Heart right ventricle (tissue), 16 donors: Measurements from ENCODE around the gene PCDHGA11. TPM values are rescaled to one million over a fixed set of nuclear protein-coding genes. Genes with fewer than 3 reads are reported as not detected.
"Not testable (repeated sequence)": the region's sequence is repeated elsewhere in the genome, so short reads cannot be mapped to it uniquely, and the experiment has no call there.

ENCODE experiments used
- ATAC-seq, 8 donors: fragments of 200-7000 bp; cut with Tn5 transposase; one replicate each; pipeline ENCODE4 v1.9.1; 2020; ENCODE audit warnings: mild to moderate bottlenecking in 8 of 8, moderate library complexity in 8 of 8, moderate number of reproducible peaks in 1 of 8
- DNase-seq, 2 donors: peaks; one replicate each; pipeline ENCODE4 v3.0.0-alpha.2; 2020
- H3K27ac ChIP-seq, 10 donors: fragments of 200-600 bp; sonication (generic) in 2 of 10; one replicate each; pipeline versions ENCODE4 v1.5.0 to v1.8.0; 2020 to 2022; ENCODE audit warnings: mild to moderate bottlenecking in 3 of 10
- H3K27me3 ChIP-seq, 7 donors: fragments of 200-600 bp; one replicate each; pipeline ENCODE4 v1.8.0; 2021 to 2022; ENCODE audit warnings: mild to moderate bottlenecking in 2 of 7
- H3K36me3 ChIP-seq, 9 donors: fragments of 200-600 bp; sonication (generic) in 1 of 9; one replicate each; pipeline versions ENCODE4 v1.5.0 to v1.8.0; 2020 to 2022; ENCODE audit warnings: mild to moderate bottlenecking in 2 of 9
- H3K4me1 ChIP-seq, 9 donors: fragments of 200-600 bp; sonication (generic) in 1 of 9; one replicate each; pipeline versions ENCODE4 v1.5.0 to v1.8.0; 2020 to 2022; ENCODE audit warnings: mild to moderate bottlenecking in 4 of 9
- H3K4me3 ChIP-seq, 10 donors: fragments of 200-600 bp; sonication (generic) in 2 of 10; one replicate each; pipeline versions ENCODE4 v1.5.0 to v1.8.0; 2020 to 2022; ENCODE audit warnings: mild to moderate bottlenecking in 7 of 10, moderate library complexity in 2 of 10
- H3K9me3 ChIP-seq, 11 donors: fragments of 200-600 bp in 10 of 11; sonication (generic) in 2 of 11; one replicate each; pipeline versions ENCODE4 v1.5.0 to v1.8.0; 2013 to 2022; ENCODE audit warnings: mild to moderate bottlenecking in 2 of 11, control low read depth in 1 of 11, moderate library complexity in 1 of 11
- WGBS, 2 donors: extraction: QIAGEN DNeasy Blood & Tissue Kit; methylation state at CpG; one replicate each; pipeline ENCODE4 v1.1.7; 2013; ENCODE audit warnings: inconsistent platforms in 1 of 2; 5-methylcytosine and 5-hydroxymethylcytosine counted together
- intact Hi-C, 10 donors: fragments of 100-400 bp; cut with DNase I; formaldehyde crosslinking; loops; one replicate each; pipeline versions ENCODE4 v1.11.1 to v1.14.2; 2022
- polyA plus RNA-seq, 2 donors: library from polyadenylated mRNA; stranded (reverse); fragments of 200-250 nt; gene quantifications; one replicate each; pipeline ENCODE4 v1.2.3, GENCODE V29; 2013
- total RNA-seq, 10 donors: library from RNA; stranded (reverse); fragmentation: NEBNext Ultra II Directional in 3 of 10; extraction: Animal tissue kit (Norgen Biotek cat#: 25700) in 3 of 10; gene quantifications; one replicate each; pipeline versions ENCODE4 v1.2.1 to v1.2.4, GENCODE V29; 2021 to 2023
- TF ChIP-seq, protein P1 (sequence below), 9 donors: fragments of 200-600 bp; sonication (generic) in 2 of 9; IDR thresholded peaks; one replicate each; pipeline versions ENCODE4 v1.5.0 to v1.8.0; 2021 to 2022; ENCODE audit warnings: antibody characterized with exemption in 9 of 9, mild to moderate bottlenecking in 5 of 9, moderate library complexity in 1 of 9
- donor health status: Arrhythmogenic right ventricular cardiomyopathy.
- donor health status: ischemic (EF 13 %, LVEDD 7.1; RV severe dilation, severe dysfunction).
- donor health status: healthy with polysubstance abuse.
- donor health status: DM: no; HTN: yes; CAD: no.
- donor health status: DM: no; HTN: no; CAD: no.
- donor health status: ischemic (EF 25% LVEDD 6.9; RV normal size, moderate dysfunction).
- donor health status: ischemic (EF 25% LVEDD 5.7; RV mildly dilated, moderate dysfunction).
- donor health status: healthy.
- donor health status: DM: yes; HTN: yes; CAD: no.
- donor health status: Ischemic cardiomyopathy.
- donor health status: ischemic (EF 35%, LVEDD 5.7; RV mildly dilated, moderate dysfunction).
- donor health status: nonischemic (EF 11% LVEDD 7.7; RV severe dilation, severe dysfunction).
- donor health status: DM: yes; HTN: yes; CAD: no.
- donor health status: PGD.
- donor health status: ischemic (EF 29% LVEDD 5.4; RV normal size, mild dysfunction).
- donor health status: nonischemic (EF 23%, LVEDD 6.1; RV moderate dilation, normal function).

Gene PCDHGA11
- total and polyA plus RNA-seq, 12 donors: 0.74 to 8.5 (median 5.4) TPM

GRCh38 chr5:141402553-141403243, 18.2 kb upstream of the PCDHGA11 start, which contains the start of gene PCDHGA9:
TSS of gene PCDHGA9 (plus strand) at chr5:141402778. CDS start at chr5:141402953, 175 bp downstream.
- no peak for DNase-seq
- 30 to 33% methylated on average over 27 of the region's 27 CpGs for WGBS, 2 donors

GRCh38 chr5:141403387-141403786, 17.5 kb upstream of the PCDHGA11 start:
- intact Hi-C loops: loop anchor here in 1 of 10 donors (10.0 kb wide), 1 partner anchor 49 kb away; the partner anchor contains the start of genes PCDHGA4, PCDHGB1 and PCDHGB2
- DNase-seq (no peak), ATAC-seq (no peak)
- H3K9me3 ChIP-seq: peaks cover 0 to 100% (median 63%) of the 10 kb centered on the region in 11 donors
- 37 to 38% methylated on average over 22 of the region's 22 CpGs for WGBS, 2 donors
- peaks cover 0 to 5% (median 0%) of the 10 kb centered on the region in 9 donors for H3K4me1 ChIP-seq
- H3K27ac ChIP-seq: no peak overlapping the region
- TF ChIP-seq, protein P1, sequence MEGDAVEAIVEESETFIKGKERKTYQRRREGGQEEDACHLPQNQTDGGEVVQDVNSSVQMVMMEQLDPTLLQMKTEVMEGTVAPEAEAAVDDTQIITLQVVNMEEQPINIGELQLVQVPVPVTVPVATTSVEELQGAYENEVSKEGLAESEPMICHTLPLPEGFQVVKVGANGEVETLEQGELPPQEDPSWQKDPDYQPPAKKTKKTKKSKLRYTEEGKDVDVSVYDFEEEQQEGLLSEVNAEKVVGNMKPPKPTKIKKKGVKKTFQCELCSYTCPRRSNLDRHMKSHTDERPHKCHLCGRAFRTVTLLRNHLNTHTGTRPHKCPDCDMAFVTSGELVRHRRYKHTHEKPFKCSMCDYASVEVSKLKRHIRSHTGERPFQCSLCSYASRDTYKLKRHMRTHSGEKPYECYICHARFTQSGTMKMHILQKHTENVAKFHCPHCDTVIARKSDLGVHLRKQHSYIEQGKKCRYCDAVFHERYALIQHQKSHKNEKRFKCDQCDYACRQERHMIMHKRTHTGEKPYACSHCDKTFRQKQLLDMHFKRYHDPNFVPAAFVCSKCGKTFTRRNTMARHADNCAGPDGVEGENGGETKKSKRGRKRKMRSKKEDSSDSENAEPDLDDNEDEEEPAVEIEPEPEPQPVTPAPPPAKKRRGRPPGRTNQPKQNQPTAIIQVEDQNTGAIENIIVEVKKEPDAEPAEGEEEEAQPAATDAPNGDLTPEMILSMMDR (IDR thresholded peaks at IDR 0.05): no peak
- peaks cover 0 to 51% (median 0%) of the 10 kb centered on the region in 9 donors for H3K36me3 ChIP-seq
- peak overlapping the region in 3 of 10 donors; percentile 10 to 32 (median 21) for H3K4me3 ChIP-seq
- peaks cover 0 to 89% (median 0%) of the 10 kb centered on the region in 7 donors for H3K27me3 ChIP-seq

More at GRCh38 chr5:141402553-141403243, 18.2 kb upstream of the PCDHGA11 start, which contains the start of gene PCDHGA9:
- no peak for ATAC-seq
- intact Hi-C loops: loop anchor here in 1 of 10 donors (10.0 kb wide), 1 partner anchor 48 kb away; the partner anchor contains the start of genes PCDHGA4, PCDHGB1 and PCDHGB2
- no peak within 1 kb of the TSS for H3K27ac ChIP-seq
- H3K4me1 ChIP-seq: peaks cover 0 to 5% (median 0%) of the 10 kb centered on the region in 9 donors
- H3K27me3 ChIP-seq: peaks cover 0 to 85% (median 0%) of the 10 kb centered on the region in 7 donors
- H3K4me3 ChIP-seq: peak within 1 kb of the TSS in 5 of 10 donors; percentile 10 to 32 (median 21)
- peaks cover 0 to 45% (median 0%) of the 10 kb centered on the region in 9 donors for H3K36me3 ChIP-seq
- peaks cover 0 to 96% (median 56%) of the 10 kb centered on the region in 11 donors for H3K9me3 ChIP-seq
- TF ChIP-seq, protein P1 (IDR thresholded peaks at IDR 0.05): peak in 6 of 9 donors; percentile 6 to 36 (median 22)

- Histone ChIP-seq H3K4me3 (peak within 1 kb of the TSS in 9 of 10 donors; percentile 14 to 46 (median 43)), H3K36me3 (peaks cover 0 to 71% (median 0%) of the 10 kb centered on the region in 9 donors), H3K9me3 (peaks cover 0 to 100% (median 55%) of the 10 kb centered on the region in 11 donors), H3K27ac (peak within 1 kb of the TSS in 6 of 10 donors; percentile 20 to 60 (median 44)), H3K27me3 (peaks cover 0 to 92% (median 0%) of the 10 kb centered on the region in 7 donors)
- TF ChIP-seq, protein P1 (IDR thresholded peaks at IDR 0.05): peak; percentile 24 to 71 (median 56)
- intact Hi-C loops: loop anchor here in 2 of 10 donors (5.0 to 10.0 kb wide), 2 partner anchors 53 to 154 kb away; partner anchors contain the start of genes PCDHGA4 (in 1 of the 2), PCDHGB1 (in 1 of the 2) and PCDHGB2 (in 1 of the 2)
- WGBS, 2 donors: 15 to 17% methylated on average over 48 to 49 of the region's 51 CpGs
- ATAC-seq (peak; percentile 71 to 91 (median 84)), DNase-seq (peak in 1 of 2 donors; percentile 57)
- H3K4me1 ChIP-seq: not testable (repeated sequence)
These were observed 12.9 kb upstream of the PCDHGA11 start, which contains the start of gene PCDHGB6 for GRCh38 chr5:141407790-141408505. TSS of gene PCDHGB6 (plus strand) at chr5:141408021. CDS start at chr5:141408203, 182 bp downstream.
